Nephron progenitor cell (in vitro differentiated cells): ENCODE results near the gene TMPRSS6.

Experiments
- DNase-seq: peaks from one replicate; pipeline ENCODE4 v3.0.0; 2021
- H3K27ac Mint-ChIP-seq: 2 replicates; pipeline ENCODE4 v1.8.0; 2021; ENCODE audit warnings: mild to moderate bottlenecking, moderate library complexity, mixed read lengths
- H3K27me3 Mint-ChIP-seq: 2 replicates; pipeline ENCODE4 v1.8.0; 2021; ENCODE audit warnings: mild to moderate bottlenecking, low read depth, mixed read lengths; ENCODE audit not compliant: poor library complexity
- H3K36me3 Mint-ChIP-seq: 2 replicates; pipeline ENCODE4 v1.8.0; 2021; ENCODE audit warnings: low read depth, mixed read lengths
- H3K4me1 Mint-ChIP-seq: 2 replicates; pipeline ENCODE4 v1.8.0; 2021; ENCODE audit warnings: mixed read lengths
- H3K4me3 Mint-ChIP-seq: 2 replicates; pipeline ENCODE4 v1.8.0; 2021; ENCODE audit warnings: mild to moderate bottlenecking, moderate library complexity, mixed read lengths
- H3K9me3 Mint-ChIP-seq: 2 replicates; pipeline ENCODE4 v1.8.0; 2021; ENCODE audit warnings: mild to moderate bottlenecking, moderate library complexity, mixed read lengths
- CTCF ChIP-seq: fragments of 200-600 bp; sonication (generic); IDR thresholded peaks from 2 replicates; pipeline ENCODE4 v1.5.0; 2021; ENCODE audit warnings: antibody characterized with exemption

Gene TMPRSS6

GRCh38 chr22:37017356-37017755 is 92.2 kb downstream of the TMPRSS6 start:
- peaks cover 3% of the 10 kb centered on the region for H3K27me3 Mint-ChIP-seq
- H3K4me3 Mint-ChIP-seq: peak overlapping the region; percentile 62
- H3K36me3 Mint-ChIP-seq: no peaks in the 10 kb centered on the region
- TF ChIP-seq CTCF: no peak
- H3K9me3 Mint-ChIP-seq: no peaks in the 10 kb centered on the region
- no peak for DNase-seq
- H3K27ac Mint-ChIP-seq: no peak overlapping the region
- H3K4me1 Mint-ChIP-seq: peaks cover 58% of the 10 kb centered on the region

GRCh38 chr22:37016134-37016910 is 93.2 kb downstream of the TMPRSS6 start:
- Mint-ChIP-seq H3K4me3 (peak overlapping the region; percentile 61), H3K27ac (no peak overlapping the region), H3K4me1 (peaks cover 48% of the 10 kb centered on the region)

GRCh38 chr22:37015587-37015878 is 94.0 kb downstream of the TMPRSS6 start:
- no peaks in the 10 kb centered on the region for H3K9me3 Mint-ChIP-seq

More at GRCh38 chr22:37016134-37016910, 93.2 kb downstream of the TMPRSS6 start:
- Mint-ChIP-seq H3K9me3 (no peaks in the 10 kb centered on the region), H3K36me3 (no peaks in the 10 kb centered on the region), H3K27me3 (peaks cover 3% of the 10 kb centered on the region)
- DNase-seq: no peak
- no peak for TF ChIP-seq CTCF

More at GRCh38 chr22:37015587-37015878, 94.0 kb downstream of the TMPRSS6 start:
- no peak for TF ChIP-seq CTCF
- peaks cover 3% of the 10 kb centered on the region for H3K27me3 Mint-ChIP-seq
- H3K4me1 Mint-ChIP-seq: peaks cover 42% of the 10 kb centered on the region
- no peak for DNase-seq
- H3K4me3 Mint-ChIP-seq: no peak overlapping the region
- no peak overlapping the region for H3K27ac Mint-ChIP-seq
- no peaks in the 10 kb centered on the region for H3K36me3 Mint-ChIP-seq
